ENCODE measurements around the gene ZNF787.

Gene ZNF787

GRCh38 chr19:56146904-56147303 is 25.8 kb upstream of the ZNF787 start:
- ATAC-seq: no peak

GRCh38 chr19:56145698-56146097 is 24.6 kb upstream of the ZNF787 start:
- TF ChIP-seq, protein P1, sequence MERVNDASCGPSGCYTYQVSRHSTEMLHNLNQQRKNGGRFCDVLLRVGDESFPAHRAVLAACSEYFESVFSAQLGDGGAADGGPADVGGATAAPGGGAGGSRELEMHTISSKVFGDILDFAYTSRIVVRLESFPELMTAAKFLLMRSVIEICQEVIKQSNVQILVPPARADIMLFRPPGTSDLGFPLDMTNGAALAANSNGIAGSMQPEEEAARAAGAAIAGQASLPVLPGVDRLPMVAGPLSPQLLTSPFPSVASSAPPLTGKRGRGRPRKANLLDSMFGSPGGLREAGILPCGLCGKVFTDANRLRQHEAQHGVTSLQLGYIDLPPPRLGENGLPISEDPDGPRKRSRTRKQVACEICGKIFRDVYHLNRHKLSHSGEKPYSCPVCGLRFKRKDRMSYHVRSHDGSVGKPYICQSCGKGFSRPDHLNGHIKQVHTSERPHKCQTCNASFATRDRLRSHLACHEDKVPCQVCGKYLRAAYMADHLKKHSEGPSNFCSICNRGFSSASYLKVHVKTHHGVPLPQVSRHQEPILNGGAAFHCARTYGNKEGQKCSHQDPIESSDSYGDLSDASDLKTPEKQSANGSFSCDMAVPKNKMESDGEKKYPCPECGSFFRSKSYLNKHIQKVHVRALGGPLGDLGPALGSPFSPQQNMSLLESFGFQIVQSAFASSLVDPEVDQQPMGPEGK (CRISPR knock-in tag; IDR thresholded peaks at IDR 0.05; ENCODE audit: borderline replicate concordance): no peak
- TF ChIP-seq ZFP30 (CRISPR knock-in tag; IDR thresholded peaks at IDR 0.05) (no peak), ZNF70 (CRISPR knock-in tag; IDR thresholded peaks at IDR 0.05) (no peak), PPARA (CRISPR knock-in tag; IDR thresholded peaks at IDR 0.05; ENCODE audit: borderline replicate concordance) (no peak), ISL1 (CRISPR knock-in tag; IDR thresholded peaks at IDR 0.05) (no peak), ZFP3 (CRISPR knock-in tag; IDR thresholded peaks at IDR 0.05) (no peak), CSDC2 (CRISPR knock-in tag; IDR thresholded peaks at IDR 0.05) (no peak), POU6F1 (CRISPR knock-in tag; IDR thresholded peaks at IDR 0.05; ENCODE audit: borderline replicate concordance, low read depth) (no peak), TSHZ2 (CRISPR knock-in tag; IDR thresholded peaks at IDR 0.05) (no peak), RARB (CRISPR knock-in tag; IDR thresholded peaks at IDR 0.05) (no peak), ARNTL (CRISPR knock-in tag; IDR thresholded peaks at IDR 0.05; ENCODE audit: borderline replicate concordance, low read depth) (no peak)
- TF ChIP-seq, protein P2, sequence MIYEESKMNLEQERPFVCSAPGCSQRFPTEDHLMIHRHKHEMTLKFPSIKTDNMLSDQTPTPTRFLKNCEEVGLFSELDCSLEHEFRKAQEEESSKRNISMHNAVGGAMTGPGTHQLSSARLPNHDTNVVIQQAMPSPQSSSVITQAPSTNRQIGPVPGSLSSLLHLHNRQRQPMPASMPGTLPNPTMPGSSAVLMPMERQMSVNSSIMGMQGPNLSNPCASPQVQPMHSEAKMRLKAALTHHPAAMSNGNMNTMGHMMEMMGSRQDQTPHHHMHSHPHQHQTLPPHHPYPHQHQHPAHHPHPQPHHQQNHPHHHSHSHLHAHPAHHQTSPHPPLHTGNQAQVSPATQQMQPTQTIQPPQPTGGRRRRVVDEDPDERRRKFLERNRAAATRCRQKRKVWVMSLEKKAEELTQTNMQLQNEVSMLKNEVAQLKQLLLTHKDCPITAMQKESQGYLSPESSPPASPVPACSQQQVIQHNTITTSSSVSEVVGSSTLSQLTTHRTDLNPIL (CRISPR knock-in tag; IDR thresholded peaks at IDR 0.05; ENCODE audit: low read depth): no peak
- no peak for ATAC-seq

More at GRCh38 chr19:56146904-56147303, 25.8 kb upstream of the ZNF787 start:
- no peak for TF ChIP-seq TCF4 (CRISPR knock-in tag; IDR thresholded peaks at IDR 0.05; ENCODE audit: borderline replicate concordance)
- TF ChIP-seq TSHZ2 (CRISPR knock-in tag; IDR thresholded peaks at IDR 0.05): no peak
- no peak for TF ChIP-seq RARB (CRISPR knock-in tag; IDR thresholded peaks at IDR 0.05)
- no peak for TF ChIP-seq PPARA (CRISPR knock-in tag; IDR thresholded peaks at IDR 0.05; ENCODE audit: borderline replicate concordance)
- TF ChIP-seq ZFP3 (CRISPR knock-in tag; IDR thresholded peaks at IDR 0.05): no peak
- TF ChIP-seq ZNF565 (CRISPR knock-in tag; conservative IDR thresholded peaks at IDR 0.05; ENCODE audit: low read depth): no peak

- no peak for ATAC-seq
- no peak for TF ChIP-seq ZFP30 (CRISPR knock-in tag; IDR thresholded peaks at IDR 0.05)
- no peak for TF ChIP-seq CSDC2 (CRISPR knock-in tag; IDR thresholded peaks at IDR 0.05)
- TF ChIP-seq GLIS3 (CRISPR knock-in tag; IDR thresholded peaks at IDR 0.05): no peak
- TF ChIP-seq, protein P1 (CRISPR knock-in tag; IDR thresholded peaks at IDR 0.05; ENCODE audit: borderline replicate concordance): no peak
- no peak for TF ChIP-seq ZNF70 (CRISPR knock-in tag; IDR thresholded peaks at IDR 0.05)
- TF ChIP-seq BACH2 (CRISPR knock-in tag; IDR thresholded peaks at IDR 0.05; ENCODE audit: borderline replicate concordance): no peak
- no peak for TF ChIP-seq TSHZ2 (CRISPR knock-in tag; IDR thresholded peaks at IDR 0.05)
- no peak for TF ChIP-seq TCF4 (CRISPR knock-in tag; IDR thresholded peaks at IDR 0.05; ENCODE audit: borderline replicate concordance)
- no peak for TF ChIP-seq TOX (CRISPR knock-in tag; IDR thresholded peaks at IDR 0.05; ENCODE audit: borderline replicate concordance)
- no peak for TF ChIP-seq ISL1 (CRISPR knock-in tag; IDR thresholded peaks at IDR 0.05)
- no peak for TF ChIP-seq POU6F1 (CRISPR knock-in tag; IDR thresholded peaks at IDR 0.05; ENCODE audit: borderline replicate concordance, low read depth)
- no peak for TF ChIP-seq ESRRG (CRISPR knock-in tag; IDR thresholded peaks at IDR 0.05)
- TF ChIP-seq SNAI2 (CRISPR knock-in tag; IDR thresholded peaks at IDR 0.05): no peak
Observed at GRCh38 chr19:56144831-56145230, 23.7 kb upstream of the ZNF787 start.

Measured in SK-N-SH treated with all-trans-retinoic acid at 6 μM for 48 hours (cell line).